Lower lobe of right lung (tissue), 2 donors: ENCODE results near the gene HOXA5. TPM values are rescaled to one million over a fixed set of nuclear protein-coding genes. Genes with fewer than 3 reads are reported as not detected.
A peak's percentile ranks its signal among the peaks of the same experiment; 100 is the strongest.

Experiments used
- ATAC-seq, 2 donors: fragments of 200-7000 bp; cut with Tn5 transposase; one replicate each; pipeline ENCODE4 v1.9.1; 2020 to 2022; ENCODE audit warnings: mild to moderate bottlenecking in 2 of 2, moderate library complexity in 2 of 2
- DNase-seq: peaks from one replicate; pipeline ENCODE4 v3.0.0-alpha.2; 2020
- H3K27ac ChIP-seq: fragments of 200-600 bp; one replicate; pipeline ENCODE4 v1.8.0; 2022
- H3K27me3 ChIP-seq: fragments of 200-600 bp; one replicate; pipeline ENCODE4 v1.8.0; 2022; ENCODE audit warnings: low read depth
- H3K36me3 ChIP-seq: fragments of 200-600 bp; one replicate; pipeline ENCODE4 v1.8.0; 2022; ENCODE audit warnings: mild to moderate bottlenecking
- H3K4me1 ChIP-seq: fragments of 200-600 bp; one replicate; pipeline ENCODE4 v1.8.0; 2022
- H3K4me3 ChIP-seq: fragments of 200-600 bp; one replicate; pipeline ENCODE4 v1.8.0; 2022; ENCODE audit warnings: mild to moderate bottlenecking
- H3K9me3 ChIP-seq: fragments of 200-600 bp; one replicate; pipeline ENCODE4 v1.8.0; 2022
- intact Hi-C: fragments of 100-400 bp; cut with DNase I; formaldehyde crosslinking; loops from one replicate; pipeline ENCODE4 v1.11.0; 2022
- total RNA-seq: library from RNA; stranded (reverse); fragmentation: NEBNext Ultra II Directional; extraction: Animal tissue kit (Norgen Biotek cat#: 25700); gene quantifications from one replicate; pipeline ENCODE4 v1.2.1, GENCODE V29; 2021
- TF ChIP-seq, protein P1 (sequence below): fragments of 200-600 bp; IDR thresholded peaks from one replicate; pipeline ENCODE4 v1.8.0; 2022; ENCODE audit warnings: antibody characterized with exemption, mild to moderate bottlenecking
- donor health status: DM: no; HTN: yes; CAD: no; lungs with severe emphysema.

The HOXA5 gene
- total RNA-seq, 1 donor from 2014 or later, result 16.0 TPM

GRCh38 chr7:27128776-27129728, 14.4 kb downstream of the HOXA5 start:
- intact Hi-C loops, result no loop called here
- no peak for DNase-seq
- Histone ChIP-seq H3K36me3 (no peaks in the 10 kb centered on the region), H3K27ac (peak overlapping the region; percentile 92), H3K9me3 (no peaks in the 10 kb centered on the region), H3K4me1 (peaks cover 47% of the 10 kb centered on the region), H3K27me3 (peaks cover 23% of the 10 kb centered on the region), H3K4me3 (peak overlapping the region; percentile 69)
- no peak for ATAC-seq
- TF ChIP-seq, protein P1, sequence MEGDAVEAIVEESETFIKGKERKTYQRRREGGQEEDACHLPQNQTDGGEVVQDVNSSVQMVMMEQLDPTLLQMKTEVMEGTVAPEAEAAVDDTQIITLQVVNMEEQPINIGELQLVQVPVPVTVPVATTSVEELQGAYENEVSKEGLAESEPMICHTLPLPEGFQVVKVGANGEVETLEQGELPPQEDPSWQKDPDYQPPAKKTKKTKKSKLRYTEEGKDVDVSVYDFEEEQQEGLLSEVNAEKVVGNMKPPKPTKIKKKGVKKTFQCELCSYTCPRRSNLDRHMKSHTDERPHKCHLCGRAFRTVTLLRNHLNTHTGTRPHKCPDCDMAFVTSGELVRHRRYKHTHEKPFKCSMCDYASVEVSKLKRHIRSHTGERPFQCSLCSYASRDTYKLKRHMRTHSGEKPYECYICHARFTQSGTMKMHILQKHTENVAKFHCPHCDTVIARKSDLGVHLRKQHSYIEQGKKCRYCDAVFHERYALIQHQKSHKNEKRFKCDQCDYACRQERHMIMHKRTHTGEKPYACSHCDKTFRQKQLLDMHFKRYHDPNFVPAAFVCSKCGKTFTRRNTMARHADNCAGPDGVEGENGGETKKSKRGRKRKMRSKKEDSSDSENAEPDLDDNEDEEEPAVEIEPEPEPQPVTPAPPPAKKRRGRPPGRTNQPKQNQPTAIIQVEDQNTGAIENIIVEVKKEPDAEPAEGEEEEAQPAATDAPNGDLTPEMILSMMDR, result no peak

- TF ChIP-seq, protein P1, result no peak
- peak overlapping the region; percentile 69 for H3K4me3 ChIP-seq
- H3K4me1 ChIP-seq, result peaks cover 39% of the 10 kb centered on the region
- H3K36me3 ChIP-seq, result no peaks in the 10 kb centered on the region
- no peak for DNase-seq
- peaks cover 34% of the 10 kb centered on the region for H3K27me3 ChIP-seq
- H3K9me3 ChIP-seq, result no peaks in the 10 kb centered on the region
- H3K27ac ChIP-seq, result peak overlapping the region; percentile 92
- intact Hi-C loops, result no loop called here
- no peak for ATAC-seq
These were observed 15.4 kb downstream of the HOXA5 start for GRCh38 chr7:27128034-27128433.

DNA sequence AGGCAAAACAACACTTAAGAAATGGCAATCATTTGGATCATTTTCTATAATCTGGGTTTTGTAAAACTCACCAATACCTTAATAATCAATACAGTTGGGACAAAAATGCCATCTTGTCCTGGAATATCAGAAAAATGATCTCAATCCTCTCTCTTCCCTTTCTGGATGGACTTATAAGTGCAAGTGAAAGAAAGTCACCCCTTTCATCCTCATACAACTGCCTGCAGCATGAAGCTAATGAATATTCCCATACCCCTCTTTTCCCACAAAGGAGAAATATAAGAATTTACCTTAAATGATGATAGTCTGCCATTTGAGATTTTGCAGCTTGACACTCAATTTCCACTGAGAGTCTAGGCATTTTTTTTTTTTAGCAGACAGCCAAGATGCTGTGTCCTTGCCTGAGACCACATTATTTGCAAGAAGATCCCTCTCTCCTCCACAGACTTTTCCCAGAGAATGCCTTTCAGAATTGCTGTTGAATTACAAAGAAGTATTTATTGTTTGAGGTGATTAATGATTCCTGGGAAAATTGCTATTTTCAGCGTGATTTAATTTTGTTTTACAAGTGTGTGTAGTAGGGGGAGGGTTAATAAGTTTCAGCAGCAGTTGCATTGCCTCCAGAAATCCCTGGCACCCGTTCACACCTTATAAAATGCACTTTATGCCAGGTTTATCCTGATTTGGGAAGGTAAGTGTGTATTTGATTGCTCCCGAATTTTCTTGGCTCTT, 16.7 kb downstream of the HOXA5 start:
- no peaks in the 10 kb centered on the region for H3K9me3 ChIP-seq
- no peak for DNase-seq
- peak overlapping the region; percentile 92 for H3K27ac ChIP-seq
- intact Hi-C loops, result no loop called here
- H3K36me3 ChIP-seq, result no peaks in the 10 kb centered on the region
- H3K27me3 ChIP-seq, result peaks cover 39% of the 10 kb centered on the region
- H3K4me1 ChIP-seq, result peaks cover 39% of the 10 kb centered on the region
- TF ChIP-seq, protein P1, result no peak
- no peak for ATAC-seq
- peak overlapping the region; percentile 69 for H3K4me3 ChIP-seq

DNA sequence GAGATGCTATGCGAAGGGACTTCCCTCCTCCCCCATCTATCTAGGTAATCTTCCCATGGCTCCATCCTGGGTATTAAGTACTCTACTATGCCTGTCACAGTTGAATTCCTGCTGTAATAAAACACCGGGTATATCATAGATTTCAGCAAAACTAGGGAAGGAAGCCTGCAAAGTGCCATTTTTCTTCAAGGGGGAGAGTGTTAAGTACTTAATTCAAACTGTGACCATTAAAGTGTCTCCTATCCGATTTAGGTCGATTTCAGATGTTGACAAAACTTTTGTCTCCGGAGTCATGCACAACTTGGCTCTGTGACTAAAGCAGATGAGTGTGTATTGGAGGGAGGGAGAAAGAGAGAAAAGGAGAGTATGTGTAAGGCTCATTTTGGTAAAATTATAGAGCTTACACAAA, 17.5 kb downstream of the HOXA5 start:
- Histone ChIP-seq H3K27me3 (peaks cover 38% of the 10 kb centered on the region), H3K27ac (peak overlapping the region; percentile 92), H3K4me1 (peaks cover 31% of the 10 kb centered on the region), H3K9me3 (no peaks in the 10 kb centered on the region), H3K4me3 (peak overlapping the region; percentile 1), H3K36me3 (no peaks in the 10 kb centered on the region)
- intact Hi-C loops, result no loop called here
- DNase-seq, result no peak
- no peak for ATAC-seq
- TF ChIP-seq, protein P1, result no peak

DNA sequence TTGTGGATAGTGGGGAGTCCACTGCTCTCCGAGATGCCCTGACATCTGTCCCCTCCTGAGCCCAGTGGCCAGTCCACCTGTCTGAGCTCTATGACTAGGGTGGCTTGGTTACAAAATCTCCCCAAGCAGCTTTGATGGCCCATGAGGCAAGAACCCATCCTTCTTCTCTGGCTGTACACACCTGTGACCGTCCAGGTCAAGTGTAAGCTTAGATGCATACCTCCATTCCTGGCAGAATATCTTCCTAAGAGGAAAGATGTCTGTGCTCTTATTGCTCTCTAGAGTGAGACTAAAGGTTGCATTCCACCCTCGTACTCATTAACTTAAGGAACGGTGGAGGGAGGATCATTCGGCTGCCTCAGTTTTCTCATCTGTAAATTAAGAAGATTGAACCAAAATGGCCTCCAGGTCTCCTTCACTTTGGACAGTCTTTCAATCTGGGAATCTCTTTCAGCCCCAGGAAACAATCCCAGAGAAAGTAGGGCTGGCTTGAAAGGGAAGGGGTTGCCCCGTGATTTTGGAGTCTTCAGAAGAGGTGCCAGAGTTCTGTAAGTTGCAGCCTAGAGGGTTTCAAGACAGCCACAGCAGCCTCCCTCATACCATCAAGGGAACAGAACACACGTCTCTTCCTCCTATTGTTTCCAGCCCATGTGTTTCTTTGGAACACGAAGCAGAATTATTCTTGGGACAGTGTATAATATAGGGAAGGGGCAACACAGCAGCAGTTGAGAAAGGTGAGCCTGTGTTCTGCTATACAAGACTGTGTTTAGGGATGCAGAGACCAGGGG, 18.4 kb downstream of the HOXA5 start:
- no peak for DNase-seq
- peak overlapping the region; percentile 92 for H3K27ac ChIP-seq
- H3K9me3 ChIP-seq, result no peaks in the 10 kb centered on the region
- TF ChIP-seq, protein P1, result no peak
- ATAC-seq, result no peak
- H3K4me1 ChIP-seq, result peaks cover 37% of the 10 kb centered on the region
- intact Hi-C loops, result no loop called here
- H3K36me3 ChIP-seq, result no peaks in the 10 kb centered on the region
- peaks cover 31% of the 10 kb centered on the region for H3K27me3 ChIP-seq
- peak overlapping the region; percentile 51 for H3K4me3 ChIP-seq
